ENCODE data around the gene PKP3.

Gene PKP3

GRCh38 chr11:445765-446588, 52.0 kb downstream of the PKP3 start:
- DNase-seq (ENCODE audit: low read depth, low spot score): no peak

DNA sequence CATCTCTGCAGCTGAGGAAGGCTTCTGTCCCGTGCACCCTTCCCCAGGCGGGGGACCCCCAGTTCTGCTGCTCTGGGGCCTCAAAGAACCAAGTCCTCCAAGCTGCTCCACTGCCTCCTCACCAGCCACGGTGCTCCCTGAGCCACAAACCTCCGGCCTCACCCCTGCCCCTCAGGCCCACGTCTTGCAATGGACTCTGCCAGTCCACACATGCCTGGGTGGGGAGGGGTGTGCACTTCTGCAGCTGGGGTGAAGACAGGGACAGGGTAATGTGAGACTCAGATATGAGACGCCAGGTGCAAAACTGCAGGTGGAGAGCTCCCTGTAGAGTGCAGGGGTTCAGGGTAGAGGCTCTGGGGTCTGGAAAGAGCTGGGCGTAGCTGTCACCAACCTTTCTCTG, 52.9 kb downstream of the PKP3 start:
- no peak for DNase-seq (ENCODE audit: low read depth, low spot score)

DNA sequence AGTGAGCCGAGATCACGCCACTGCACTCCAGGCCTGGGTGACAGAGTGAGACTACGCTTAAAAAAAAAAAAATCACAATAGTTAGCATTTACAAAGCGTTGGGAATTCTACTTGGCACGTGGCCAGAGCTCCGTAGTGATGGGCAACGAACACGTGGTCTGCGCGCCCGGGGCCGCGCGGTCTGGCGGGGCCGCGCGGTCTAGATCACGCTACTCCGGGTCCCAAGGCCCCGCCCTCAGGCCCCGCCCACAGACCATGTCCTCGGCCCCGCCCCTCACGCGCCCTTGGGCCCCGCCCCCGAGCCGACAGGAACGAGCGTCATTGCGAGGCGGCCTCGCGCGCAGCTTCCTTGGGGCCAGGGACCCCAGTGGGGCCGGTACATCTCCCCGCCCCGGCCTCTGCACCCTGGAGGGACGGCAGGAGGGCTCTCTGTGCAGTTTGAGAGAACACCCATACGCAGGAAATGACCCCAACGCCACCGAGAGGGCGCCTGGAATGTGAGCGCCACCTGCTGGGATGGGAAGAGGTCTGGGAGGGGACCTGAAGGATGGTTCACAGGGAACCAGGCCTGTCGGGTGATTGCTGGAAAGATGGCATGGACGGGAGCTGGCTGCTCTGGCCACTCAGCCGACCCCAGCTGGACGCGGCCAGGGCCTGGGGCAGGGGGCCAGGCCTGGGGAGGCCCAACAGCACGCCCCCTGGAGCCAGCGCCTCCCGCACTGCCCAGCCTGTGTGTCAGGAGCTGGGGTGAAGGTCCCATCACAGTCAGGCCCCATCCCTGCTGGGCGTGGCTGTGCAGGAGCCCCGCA, 54.1 kb downstream of the PKP3 start:
- peak; percentile 92 for DNase-seq (ENCODE audit: low read depth, low spot score)

GRCh38 chr11:449889-450808, 56.1 kb downstream of the PKP3 start, which contains the start of gene PTDSS2:
TSS of gene PTDSS2 (plus strand) at chr11:450279. CDS start at chr11:450456, 177 bp downstream.
- peak; percentile 86 for DNase-seq (ENCODE audit: low read depth, low spot score)

DNA sequence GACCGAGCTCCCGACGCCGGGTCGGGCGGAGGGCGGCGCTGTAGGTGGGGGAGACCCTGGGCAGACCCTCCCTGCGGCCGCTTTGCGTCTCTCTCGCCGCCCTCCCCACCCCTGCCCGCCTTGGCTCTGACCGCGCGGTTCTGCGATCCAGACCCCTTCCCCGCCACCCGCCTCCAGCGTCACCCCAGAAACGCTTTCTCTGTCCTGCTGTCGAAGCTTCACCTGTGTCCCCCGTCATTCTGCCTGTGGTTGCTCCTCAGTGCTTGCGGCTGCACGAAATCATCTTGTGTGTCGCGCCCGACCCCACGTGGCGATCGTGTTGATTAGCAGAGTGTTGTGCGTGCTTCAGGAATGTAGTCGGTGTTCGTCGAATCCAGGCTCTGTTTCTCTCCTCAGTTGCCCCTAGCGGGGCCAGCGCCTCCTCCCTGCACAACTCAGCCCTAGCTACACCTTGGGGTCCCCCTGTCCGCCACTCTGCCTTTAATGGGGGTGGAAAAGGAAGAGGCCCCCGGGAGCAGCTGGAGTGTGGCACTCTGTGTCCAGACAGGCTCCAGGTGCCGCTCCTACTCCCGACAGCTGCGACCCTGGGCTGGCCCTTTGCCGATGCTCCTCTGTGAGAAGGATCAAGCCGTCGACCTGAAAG, 56.9 kb downstream of the PKP3 start:
- DNase-seq (ENCODE audit: low read depth, low spot score): no peak

- DNase-seq (ENCODE audit: low read depth, low spot score): no peak
These were observed 57.7 kb downstream of the PKP3 start for GRCh38 chr11:451738-452137.

DNA sequence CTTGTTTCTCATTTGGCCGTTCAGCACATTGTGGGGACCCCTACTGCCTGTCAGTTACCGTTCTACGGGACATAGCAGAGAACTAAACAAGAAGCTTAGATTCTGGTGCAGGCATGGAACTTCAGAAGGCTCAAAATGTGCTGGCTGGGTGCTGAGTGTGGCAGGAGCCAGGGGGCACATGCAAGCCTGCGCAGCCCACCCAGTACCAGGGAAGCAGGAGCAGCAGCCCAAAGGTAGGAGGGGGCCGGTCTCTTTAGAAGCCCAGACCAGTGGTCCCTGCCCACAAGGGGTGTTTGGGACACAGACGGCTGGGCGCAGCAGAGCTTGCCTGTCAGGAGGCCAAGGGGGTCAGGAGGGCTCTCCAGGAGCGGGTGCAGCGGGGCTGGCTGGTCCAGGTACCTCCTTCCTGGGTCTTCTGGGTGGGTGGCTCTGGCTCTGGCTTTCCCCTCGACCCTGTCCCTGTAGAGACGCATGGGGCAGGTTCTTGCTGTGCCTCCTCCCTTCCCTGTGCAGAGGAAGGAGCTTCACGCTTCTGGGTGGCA, 58.3 kb downstream of the PKP3 start:
- DNase-seq (ENCODE audit: low read depth, low spot score): no peak

DNA sequence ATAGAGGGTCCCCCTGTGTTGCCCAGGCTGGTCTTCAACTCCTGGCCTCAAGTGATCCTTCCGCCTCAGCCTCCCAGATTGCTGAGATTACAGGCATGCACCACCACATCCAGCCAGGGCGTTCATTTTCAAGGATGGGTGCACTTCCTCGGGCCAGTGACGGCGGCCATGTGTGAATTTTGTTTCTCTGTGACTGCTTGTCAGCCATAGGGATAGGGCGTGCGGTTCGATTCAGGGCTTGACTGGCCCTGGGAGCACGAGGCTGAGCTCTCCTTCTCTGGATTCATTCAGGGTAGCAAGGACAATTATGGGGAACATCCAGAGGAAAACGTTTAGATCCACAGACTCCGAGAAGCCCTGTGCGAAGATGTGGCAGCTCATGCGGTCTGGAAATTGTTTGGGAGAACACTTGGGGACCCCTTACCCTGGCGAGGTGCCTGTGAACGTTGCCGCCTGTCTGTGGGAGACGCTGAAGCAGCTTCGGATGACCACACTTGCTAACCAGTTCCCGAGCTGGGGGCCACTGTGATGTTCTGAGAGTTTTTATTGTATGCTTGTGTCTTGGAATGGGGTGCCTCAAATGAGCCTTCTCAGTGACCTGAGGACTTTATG, 59.0 kb downstream of the PKP3 start:
- no peak for DNase-seq (ENCODE audit: low read depth, low spot score)

DNA sequence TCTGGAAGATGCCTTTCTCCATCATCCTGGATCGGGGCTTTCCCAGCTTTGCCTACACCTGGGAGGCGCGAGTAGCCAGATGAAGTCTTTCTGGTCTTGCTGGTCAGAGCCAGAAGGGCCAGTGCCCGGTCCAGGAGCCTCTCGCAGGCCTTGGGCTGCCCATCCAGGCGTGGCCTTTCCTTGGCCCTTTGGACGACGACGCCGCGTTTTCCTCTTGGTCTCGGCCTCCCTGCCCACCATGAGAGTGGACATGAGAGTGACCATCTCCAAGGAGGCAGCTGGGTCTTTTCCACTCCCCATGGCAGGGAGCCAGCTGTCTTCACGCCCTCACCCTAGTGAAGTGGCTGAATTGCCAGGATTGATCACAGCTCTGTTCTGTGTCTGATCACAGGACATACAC, 59.6 kb downstream of the PKP3 start:
- no peak for DNase-seq (ENCODE audit: low read depth, low spot score)

DNA sequence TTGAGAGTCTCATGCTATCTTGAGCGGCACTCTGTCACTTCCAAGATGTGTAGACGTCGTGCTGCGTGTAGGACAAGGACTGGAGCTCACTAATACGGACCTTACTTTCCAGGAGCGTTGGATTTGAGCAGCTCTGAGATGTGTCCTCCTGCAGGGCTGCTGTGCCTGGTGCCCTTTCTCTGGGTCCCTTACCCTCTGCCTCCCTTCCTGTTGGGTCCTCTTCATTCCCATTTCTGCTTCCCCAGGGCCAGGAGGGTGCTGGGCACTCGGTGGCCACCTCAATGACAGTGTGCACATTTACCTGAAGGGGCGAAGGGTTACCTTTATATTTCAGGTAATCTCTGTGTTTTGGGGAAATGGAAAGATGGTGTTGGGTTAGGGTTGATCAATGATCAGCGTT, 60.0 kb downstream of the PKP3 start:
- DNase-seq (ENCODE audit: low read depth, low spot score): no peak
